Measurements from ENCODE around the gene PHC1.

Gene PHC1

GRCh38 chr12:8947737-8948136 lies 33.4 kb downstream of the PHC1 start:
- in situ Hi-C loops (cut with HindIII; ENCODE audit: low pct_unique_long_range_greater_than_20kb, low sequenced_read_pairs), result no loop called here
- DNase-seq (ENCODE audit: low read depth in 1 of 2, low spot score in 1 of 2), result no peak
- no peak for TF ChIP-seq JUND (IDR thresholded peaks at IDR 0.05; ENCODE audit: low read depth)

DNA sequence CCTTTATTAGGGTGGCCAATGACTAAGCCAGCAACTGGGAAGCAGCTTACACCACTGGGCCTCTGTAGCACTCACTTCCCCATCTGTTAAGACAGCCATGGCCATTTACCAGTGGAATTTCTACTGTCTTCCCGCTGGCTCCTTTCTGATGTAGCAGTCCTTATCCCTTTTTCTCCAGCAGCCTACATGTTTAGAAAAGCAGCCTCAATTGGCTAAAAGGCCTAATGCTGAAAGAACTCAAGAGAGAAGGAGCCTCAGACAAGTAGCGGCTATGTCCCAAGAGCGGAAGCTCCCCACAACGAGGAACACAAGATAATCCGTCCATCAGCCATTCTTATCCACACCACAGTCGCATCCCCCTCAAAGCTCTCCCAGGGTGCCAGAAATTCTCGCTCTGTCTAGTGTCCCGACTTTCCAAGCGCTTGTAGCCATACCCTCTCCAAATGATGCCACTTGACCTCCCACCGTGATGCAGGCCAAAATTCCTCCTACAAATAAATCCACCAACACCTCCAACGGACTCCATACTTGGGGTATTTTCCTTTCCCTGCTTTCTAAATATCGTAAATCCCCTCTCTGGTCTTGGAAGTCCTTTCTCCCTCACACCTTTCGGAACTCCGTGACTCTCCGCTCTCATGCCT lies 34.5 kb downstream of the PHC1 start:
- DNase-seq (ENCODE audit: low read depth in 1 of 2, low spot score in 1 of 2), result no peak
- in situ Hi-C loops (cut with HindIII; ENCODE audit: low pct_unique_long_range_greater_than_20kb, low sequenced_read_pairs), result no loop called here
- TF ChIP-seq JUND (IDR thresholded peaks at IDR 0.05; ENCODE audit: low read depth), result no peak

DNA sequence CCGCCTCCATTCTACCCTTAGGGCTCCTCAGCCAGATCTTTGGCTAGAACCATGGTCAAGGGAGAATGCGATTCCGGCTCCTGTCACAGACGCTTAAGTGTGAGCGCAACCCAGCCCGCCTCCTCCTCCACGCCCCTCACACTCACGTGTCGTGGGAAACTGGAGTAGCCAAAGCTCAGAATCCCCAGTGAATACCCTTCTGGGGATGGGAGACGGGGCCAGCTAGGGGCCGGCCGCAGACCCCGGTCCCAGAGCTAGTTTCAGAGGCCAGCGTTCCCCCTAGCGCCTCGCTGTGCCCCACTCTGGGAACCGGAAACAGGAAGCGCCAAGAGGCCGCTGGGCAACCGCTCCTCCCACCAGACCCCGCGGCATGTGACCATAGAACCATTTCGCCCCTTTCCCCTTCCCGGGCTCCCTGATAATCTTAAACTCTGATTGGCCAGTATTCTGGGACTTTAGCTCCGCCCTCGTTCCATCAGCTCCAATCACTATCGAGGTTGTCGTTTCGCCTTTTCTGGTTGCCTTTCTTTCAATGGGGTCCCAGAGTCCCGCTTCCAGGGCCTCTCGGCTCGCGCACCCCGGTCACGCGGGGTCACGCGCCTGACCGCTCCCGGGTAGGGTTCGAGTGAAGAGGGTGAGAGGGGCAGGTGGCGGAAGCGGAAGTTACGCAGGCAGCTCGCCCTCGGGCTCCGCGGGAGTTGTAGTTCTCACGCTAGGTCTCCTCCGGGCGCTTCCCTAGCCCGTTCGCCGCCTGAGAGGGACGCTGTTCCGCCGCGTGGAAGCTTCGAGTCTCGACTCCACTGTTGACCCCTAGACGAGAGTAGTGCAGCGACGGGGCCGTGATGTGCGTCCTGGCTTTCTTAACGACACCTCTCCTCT lies 35.3 kb downstream of the PHC1 start, which contains the start of gene M6PR:
M6PR (minus strand) TSS at position 304 of the 879 bp plus-strand sequence. CDS start 3,241 bp downstream, outside the sequence.
- no peak for TF ChIP-seq JUND (IDR thresholded peaks at IDR 0.05; ENCODE audit: low read depth)
- peak; percentile 66 to 87 for DNase-seq (ENCODE audit: low read depth in 1 of 2, low spot score in 1 of 2)
- in situ Hi-C loops (cut with HindIII; ENCODE audit: low pct_unique_long_range_greater_than_20kb, low sequenced_read_pairs), result no loop called here

DNA sequence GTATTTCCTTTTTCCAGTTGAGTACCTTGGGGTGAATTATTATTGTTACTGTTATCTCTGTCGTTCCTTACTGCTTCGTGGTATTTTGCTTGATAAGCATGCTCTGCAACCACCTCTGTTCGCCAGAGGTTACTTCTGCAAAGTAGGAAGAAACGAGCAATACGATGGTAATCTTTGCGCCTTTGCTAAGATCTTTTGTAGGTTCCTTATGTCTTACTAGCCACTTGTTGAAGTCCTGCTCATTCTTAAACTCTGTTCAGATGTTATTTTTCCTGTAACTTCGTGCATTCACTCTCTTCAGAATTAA lies 35.9 kb downstream of the PHC1 start:
- in situ Hi-C loops (cut with HindIII; ENCODE audit: low pct_unique_long_range_greater_than_20kb, low sequenced_read_pairs), result no loop called here
- TF ChIP-seq JUND (IDR thresholded peaks at IDR 0.05; ENCODE audit: low read depth), result no peak
- no peak for DNase-seq (ENCODE audit: low read depth in 1 of 2, low spot score in 1 of 2)

DNA sequence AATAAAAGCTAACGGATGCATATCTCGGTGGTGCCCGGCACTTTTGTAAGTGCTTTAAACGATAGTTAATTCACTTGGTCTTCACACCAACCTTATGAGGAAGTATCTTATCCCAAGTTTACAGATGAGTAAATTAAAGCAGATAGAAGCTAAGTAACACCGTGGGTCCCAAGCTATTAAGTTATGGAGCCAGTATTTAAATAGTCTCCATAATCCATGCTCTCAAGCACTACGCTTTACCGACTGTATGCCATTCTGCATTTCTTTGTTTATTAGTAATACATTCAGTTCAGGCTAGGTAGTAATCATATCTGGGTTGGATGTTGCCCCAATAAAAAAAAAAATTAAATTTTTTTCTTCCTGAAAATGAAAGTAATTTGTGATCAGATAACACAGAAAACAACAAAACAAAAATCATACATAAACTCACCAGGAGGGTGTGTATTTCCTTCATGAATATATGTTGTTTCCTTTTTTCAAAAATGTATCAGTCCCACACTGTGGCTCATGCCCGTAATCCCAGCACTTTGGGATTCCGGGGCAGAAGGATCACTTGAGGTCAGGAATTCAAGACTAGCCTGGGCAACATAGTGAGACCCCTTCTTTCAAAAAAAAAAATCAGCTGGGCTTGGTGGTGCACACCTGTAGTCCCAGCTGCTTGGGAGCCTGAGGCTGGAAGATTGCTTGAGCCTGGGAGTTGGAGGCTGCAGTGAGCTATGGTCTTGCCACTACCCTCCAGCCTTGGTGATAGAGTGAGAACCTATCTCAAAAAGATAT lies 36.6 kb downstream of the PHC1 start:
- TF ChIP-seq JUND (IDR thresholded peaks at IDR 0.05; ENCODE audit: low read depth), result no peak
- no peak for DNase-seq (ENCODE audit: low read depth in 1 of 2, low spot score in 1 of 2)
- in situ Hi-C loops (cut with HindIII; ENCODE audit: low pct_unique_long_range_greater_than_20kb, low sequenced_read_pairs), result no loop called here

- no peak for DNase-seq (ENCODE audit: low read depth in 1 of 2, low spot score in 1 of 2)
- in situ Hi-C loops (cut with HindIII; ENCODE audit: low pct_unique_long_range_greater_than_20kb, low sequenced_read_pairs), result no loop called here
- TF ChIP-seq JUND (IDR thresholded peaks at IDR 0.05; ENCODE audit: low read depth), result no peak
Measured at GRCh38 chr12:8951744-8952143, 37.4 kb downstream of the PHC1 start.

- in situ Hi-C loops (cut with HindIII; ENCODE audit: low pct_unique_long_range_greater_than_20kb, low sequenced_read_pairs), result no loop called here
- TF ChIP-seq JUND (IDR thresholded peaks at IDR 0.05; ENCODE audit: low read depth), result no peak
- no peak for DNase-seq (ENCODE audit: low read depth in 1 of 2, low spot score in 1 of 2)
Measured at GRCh38 chr12:8953773-8954402, 39.6 kb downstream of the PHC1 start.

DNA sequence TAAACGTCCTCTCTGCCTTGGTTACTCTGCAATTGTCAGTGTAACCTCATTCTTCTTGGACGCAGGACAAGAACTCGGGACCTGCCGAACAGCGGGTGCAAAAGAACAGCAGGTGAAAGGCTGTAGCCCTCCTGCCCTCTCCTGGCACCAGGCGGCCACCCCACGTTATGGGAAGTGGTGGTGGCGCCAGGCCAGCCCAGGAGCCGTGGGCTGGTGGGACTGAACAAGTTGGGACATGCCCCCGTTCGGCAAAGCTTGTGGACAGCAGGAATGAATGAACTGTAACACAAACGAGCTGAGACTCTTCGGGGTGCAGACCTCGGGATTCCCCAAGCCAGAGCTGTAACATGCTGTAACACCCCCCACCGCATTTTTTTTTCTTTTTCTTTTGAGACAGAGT lies 41.8 kb downstream of the PHC1 start:
- in situ Hi-C loops (cut with HindIII; ENCODE audit: low pct_unique_long_range_greater_than_20kb, low sequenced_read_pairs), result no loop called here
- no peak for DNase-seq (ENCODE audit: low read depth in 1 of 2, low spot score in 1 of 2)
- no peak for TF ChIP-seq JUND (IDR thresholded peaks at IDR 0.05; ENCODE audit: low read depth)

DNA sequence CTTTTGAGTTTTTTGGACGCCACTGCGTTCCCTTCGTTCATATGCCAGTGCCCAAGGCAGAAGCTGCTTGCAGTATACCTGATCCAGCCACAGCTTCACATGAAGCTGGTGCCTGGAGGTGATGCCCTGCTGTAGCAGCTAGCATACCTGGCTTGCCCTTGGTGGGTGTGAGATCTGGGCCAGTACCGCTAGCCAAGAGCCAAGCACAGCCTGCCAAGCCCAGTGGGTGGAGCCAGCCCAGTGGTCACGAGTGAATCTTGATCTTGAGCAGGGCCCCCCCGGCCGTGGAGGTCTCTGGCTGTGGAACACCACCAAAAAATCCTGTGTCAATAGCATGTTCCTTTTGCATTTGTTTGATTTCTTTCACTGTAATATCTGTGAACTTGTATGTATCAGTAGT lies 42.5 kb downstream of the PHC1 start:
- TF ChIP-seq JUND (IDR thresholded peaks at IDR 0.05; ENCODE audit: low read depth), result no peak
- in situ Hi-C loops (cut with HindIII; ENCODE audit: low pct_unique_long_range_greater_than_20kb, low sequenced_read_pairs), result no loop called here
- no peak for DNase-seq (ENCODE audit: low read depth in 1 of 2, low spot score in 1 of 2)

- TF ChIP-seq JUND (IDR thresholded peaks at IDR 0.05; ENCODE audit: low read depth), result no peak
- in situ Hi-C loops (cut with HindIII; ENCODE audit: low pct_unique_long_range_greater_than_20kb, low sequenced_read_pairs), result no loop called here
- DNase-seq (ENCODE audit: low read depth in 1 of 2, low spot score in 1 of 2), result no peak
Measured at GRCh38 chr12:8957561-8957960, 43.3 kb downstream of the PHC1 start.

GRCh38 chr12:8958066-8958465 lies 43.8 kb downstream of the PHC1 start:
- no peak for TF ChIP-seq JUND (IDR thresholded peaks at IDR 0.05; ENCODE audit: low read depth)
- in situ Hi-C loops (cut with HindIII; ENCODE audit: low pct_unique_long_range_greater_than_20kb, low sequenced_read_pairs), result no loop called here
- no peak for DNase-seq (ENCODE audit: low read depth in 1 of 2, low spot score in 1 of 2)

DNA sequence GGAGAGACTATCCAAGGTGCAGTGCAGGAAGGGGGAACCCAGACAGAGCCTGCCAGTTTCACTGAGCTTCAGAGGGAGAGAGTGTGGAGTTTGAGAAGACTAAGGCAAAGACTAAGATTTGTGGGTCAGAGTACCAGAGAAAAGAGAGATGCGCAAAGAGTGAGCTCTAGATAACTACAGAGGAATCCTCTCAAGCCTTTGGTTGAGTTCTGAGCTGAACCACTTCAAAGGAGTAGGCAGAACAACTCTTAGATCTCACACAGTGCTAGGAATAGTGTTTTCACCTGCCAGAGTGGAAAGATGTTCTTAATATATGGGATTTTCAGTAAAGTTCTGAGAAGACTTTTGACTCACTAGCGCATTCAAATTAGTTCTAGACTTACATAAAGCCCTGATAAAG lies 45.9 kb downstream of the PHC1 start:
- no peak for DNase-seq (ENCODE audit: low read depth in 1 of 2, low spot score in 1 of 2)
- in situ Hi-C loops (cut with HindIII; ENCODE audit: low pct_unique_long_range_greater_than_20kb, low sequenced_read_pairs), result no loop called here
- TF ChIP-seq JUND (IDR thresholded peaks at IDR 0.05; ENCODE audit: low read depth), result no peak
